HAP-1 (cell line): ENCODE measurements around the gene PPP2R1B.

Source experiments
- DNase-seq, 2 experiments: peaks; one replicate each; pipeline ENCODE4 v3.0.0-alpha.2; 2016 to 2020; ENCODE audit warnings: low spot score in 2 of 2
- H3K27me3 ChIP-seq: fragments of 250-450 bp; sonication (Bioruptor Pico); 2 replicates; pipeline ENCODE4 v1.5.1; 2020; ENCODE audit warnings: low read depth, mild to moderate bottlenecking, moderate library complexity
- H3K36me3 ChIP-seq: fragments of 250-450 bp; sonication (Bioruptor Pico); replicated peaks from 2 replicates; pipeline ENCODE4 v1.5.1; 2020; ENCODE audit warnings: mild to moderate bottlenecking
- H3K4me1 ChIP-seq: fragments of 250-450 bp; sonication (Bioruptor Pico); 2 replicates; pipeline ENCODE4 v1.5.1; 2020; ENCODE audit warnings: mild to moderate bottlenecking
- H3K4me3 ChIP-seq: fragments of 250-450 bp; sonication (Bioruptor Pico); 2 replicates; pipeline ENCODE4 v1.5.1; 2020; ENCODE audit warnings: mild to moderate bottlenecking, moderate library complexity
- H3K9me3 ChIP-seq: fragments of 250-450 bp; sonication (Bioruptor Pico); 2 replicates; pipeline ENCODE4 v1.5.1; 2020; ENCODE audit warnings: mild to moderate bottlenecking, moderate library complexity
- in situ Hi-C: fragments of 300-500 bp; cut with MboI; formaldehyde crosslinking; loops from 3 replicates; pipeline ENCODE4 v1.14.3; 2020; ENCODE audit warnings: low sequenced_read_pairs, inconsistent platforms, mixed read lengths

Gene PPP2R1B

DNA sequence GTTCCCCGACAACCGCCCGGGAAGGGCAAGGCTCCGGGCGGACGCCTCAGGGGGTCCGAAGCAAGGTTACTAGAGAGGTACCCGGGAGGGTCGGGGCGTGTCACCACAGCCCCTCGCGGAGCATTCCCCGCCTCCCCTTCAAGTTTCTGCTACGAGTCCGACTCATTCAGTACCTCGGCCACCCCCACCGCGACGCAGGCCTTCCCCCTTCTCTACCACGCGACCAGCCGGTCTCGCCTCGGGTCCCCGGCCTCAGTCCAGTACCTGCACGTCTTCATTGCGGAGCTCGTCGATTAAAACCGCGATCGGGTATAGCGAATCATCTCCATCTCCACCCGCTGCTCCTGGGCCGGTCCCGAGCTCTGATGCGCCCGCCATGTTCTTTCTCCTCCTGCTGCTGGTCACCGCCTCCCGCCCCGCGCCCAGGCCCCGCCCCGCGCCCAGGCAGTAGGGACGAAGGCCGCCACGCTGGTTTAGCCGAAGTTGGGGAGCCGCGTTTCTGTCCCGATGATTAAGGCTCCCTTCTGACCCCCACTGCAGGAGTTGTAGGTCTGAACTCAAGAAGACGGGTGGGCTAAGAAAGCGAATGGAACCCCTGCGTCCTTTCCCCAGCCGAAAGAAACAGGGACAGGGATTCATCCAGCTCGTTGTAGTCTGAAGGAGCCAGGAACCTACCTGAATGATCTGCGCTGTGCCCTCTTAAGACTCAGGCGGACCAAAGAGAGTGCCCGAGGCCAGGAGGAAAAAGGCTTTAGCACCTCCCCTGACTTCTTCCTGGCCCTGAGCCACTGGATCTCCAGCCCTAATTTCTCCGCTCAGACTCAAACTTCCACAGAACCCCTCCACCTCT lies at the start of gene PPP2R1B:
TSS of gene PPP2R1B (minus strand) at position 406 of the 850 bp plus-strand sequence. CDS start at position 378, 28 bp downstream.
- in situ Hi-C loops, result loop anchor here (5.0 kb wide), 1 partner anchor 164 kb away; the partner anchor contains the start of gene SIK2
- DNase-seq, result peak; percentile 78 to 81
- peaks cover 26% of the 10 kb centered on the region for H3K36me3 ChIP-seq
- peaks cover 17% of the 10 kb centered on the region for H3K4me1 ChIP-seq
- no peaks in the 10 kb centered on the region for H3K27me3 ChIP-seq
- H3K4me3 ChIP-seq, result peak within 1 kb of the TSS; percentile 93
- H3K9me3 ChIP-seq, result no peaks in the 10 kb centered on the region

DNA sequence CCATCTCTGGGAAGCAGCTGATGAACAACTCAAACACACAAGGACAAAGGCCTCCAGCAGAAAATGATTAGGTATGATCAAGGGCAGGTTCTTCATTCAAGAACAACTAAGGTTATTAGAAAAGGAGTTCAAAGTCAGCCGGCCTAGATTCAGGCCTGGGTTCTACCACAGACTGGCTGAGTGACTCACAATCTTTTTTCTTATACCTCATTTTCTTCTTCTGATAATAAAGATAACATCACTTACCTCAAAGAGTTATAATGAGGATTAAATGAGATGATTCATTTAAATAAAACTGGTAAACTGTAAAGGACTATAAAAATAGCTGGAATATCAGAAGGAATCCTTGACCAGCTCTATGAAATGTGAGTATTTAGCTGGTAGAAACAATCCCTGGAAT lies 49.3 kb upstream of the PPP2R1B start:
- H3K27me3 ChIP-seq, result no peaks in the 10 kb centered on the region
- H3K4me1 ChIP-seq, result peaks cover 6% of the 10 kb centered on the region
- in situ Hi-C loops, result loop anchor here (25.0 kb wide), 1 partner anchor 528 kb away; the partner anchor contains the start of gene POU2AF3
- no peaks in the 10 kb centered on the region for H3K9me3 ChIP-seq
- H3K36me3 ChIP-seq, result no peaks in the 10 kb centered on the region
- no peak overlapping the region for H3K4me3 ChIP-seq
- DNase-seq, result no peak

DNA sequence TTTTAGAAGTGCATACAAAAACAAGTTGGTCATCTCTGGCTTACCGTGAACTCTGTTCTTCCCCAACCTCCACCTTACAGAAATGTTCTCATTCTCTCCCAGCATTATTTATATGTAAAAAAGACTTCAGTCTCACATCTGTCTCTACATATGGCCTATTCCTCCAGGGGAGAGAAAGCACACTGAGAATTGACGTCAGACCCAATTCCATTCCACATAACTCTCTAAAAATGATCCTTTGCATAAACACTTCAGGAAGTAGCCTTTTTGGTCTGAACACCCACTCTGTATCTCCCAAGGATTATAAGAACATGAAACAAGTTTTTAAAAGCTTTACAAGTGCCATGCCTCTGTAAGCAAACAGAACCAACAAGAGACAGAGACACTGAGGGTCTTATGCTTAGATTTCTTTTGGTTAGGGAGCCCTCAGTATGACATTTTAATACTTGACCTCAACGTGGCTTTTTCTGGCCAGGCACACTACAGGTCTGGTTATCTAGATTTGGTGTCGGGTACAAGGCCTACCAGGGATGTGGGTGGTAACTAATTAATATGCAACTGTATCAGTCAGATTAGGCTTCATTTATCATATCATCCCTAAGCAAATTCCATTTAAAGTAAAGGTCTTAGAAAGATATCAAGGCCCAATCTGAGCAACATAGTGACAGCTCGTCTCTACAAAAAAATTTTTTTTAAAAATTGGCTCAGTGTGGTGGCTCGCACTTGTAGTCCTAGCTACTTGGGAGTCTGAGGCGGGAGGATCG lies 48.5 kb upstream of the PPP2R1B start:
- no peaks in the 10 kb centered on the region for H3K9me3 ChIP-seq
- H3K4me1 ChIP-seq, result peaks cover 6% of the 10 kb centered on the region
- no peak overlapping the region for H3K4me3 ChIP-seq
- DNase-seq, result peak in 1 of 2 experiments; percentile 21
- H3K36me3 ChIP-seq, result no peaks in the 10 kb centered on the region
- H3K27me3 ChIP-seq, result no peaks in the 10 kb centered on the region
- in situ Hi-C loops, result loop anchor here (25.0 kb wide), 1 partner anchor 527 kb away; the partner anchor contains the start of gene POU2AF3

DNA sequence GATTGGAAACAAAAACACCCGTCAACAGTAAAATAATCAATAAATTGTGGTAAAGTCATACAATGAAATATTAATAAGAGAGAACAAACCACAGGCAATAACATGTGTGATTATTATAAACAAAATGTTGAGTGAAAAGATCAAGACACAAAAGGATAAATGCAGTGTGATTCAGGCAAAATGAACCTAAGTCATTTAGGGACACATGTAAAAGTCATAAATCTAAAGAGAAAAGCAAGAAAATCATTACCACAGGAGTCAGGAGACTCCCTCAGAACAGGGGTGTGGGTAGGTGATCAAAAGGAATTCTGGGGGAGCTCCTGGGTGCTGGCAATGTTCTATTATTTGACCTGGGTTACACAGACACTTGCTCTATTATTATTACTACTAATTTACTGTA lies 47.9 kb upstream of the PPP2R1B start:
- Histone ChIP-seq H3K36me3 (no peaks in the 10 kb centered on the region), H3K4me3 (no peak overlapping the region), H3K27me3 (no peaks in the 10 kb centered on the region), H3K4me1 (peaks cover 6% of the 10 kb centered on the region), H3K9me3 (no peaks in the 10 kb centered on the region)
- no peak for DNase-seq
- in situ Hi-C loops, result loop anchor here (25.0 kb wide), 1 partner anchor 527 kb away; the partner anchor contains the start of gene POU2AF3

DNA sequence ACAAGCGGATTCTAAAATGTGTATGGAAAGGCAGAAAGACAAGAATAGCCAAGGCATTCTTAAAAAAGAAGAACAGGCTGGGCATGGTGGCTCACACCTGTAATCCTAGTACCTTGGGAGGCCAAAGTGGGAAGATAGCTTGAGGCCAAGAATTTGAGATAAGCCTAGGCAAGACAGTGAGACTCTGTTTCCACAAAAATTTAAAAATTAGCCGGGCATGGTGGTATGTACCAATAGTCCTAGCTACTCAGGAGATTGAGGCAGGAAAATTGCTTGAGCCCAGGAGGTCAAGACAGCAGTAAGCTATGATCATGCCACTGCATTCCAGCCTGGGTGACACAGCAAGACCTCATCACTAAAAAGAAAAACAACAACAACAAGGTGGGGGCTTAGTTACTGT lies 46.0 kb upstream of the PPP2R1B start:
- in situ Hi-C loops, result loop anchor here (25.0 kb wide), 1 partner anchor 525 kb away; the partner anchor contains the start of gene POU2AF3
- H3K9me3 ChIP-seq, result no peaks in the 10 kb centered on the region
- DNase-seq, result no peak
- H3K4me1 ChIP-seq, result peaks cover 6% of the 10 kb centered on the region
- H3K27me3 ChIP-seq, result no peaks in the 10 kb centered on the region
- H3K4me3 ChIP-seq, result no peak overlapping the region
- no peaks in the 10 kb centered on the region for H3K36me3 ChIP-seq

DNA sequence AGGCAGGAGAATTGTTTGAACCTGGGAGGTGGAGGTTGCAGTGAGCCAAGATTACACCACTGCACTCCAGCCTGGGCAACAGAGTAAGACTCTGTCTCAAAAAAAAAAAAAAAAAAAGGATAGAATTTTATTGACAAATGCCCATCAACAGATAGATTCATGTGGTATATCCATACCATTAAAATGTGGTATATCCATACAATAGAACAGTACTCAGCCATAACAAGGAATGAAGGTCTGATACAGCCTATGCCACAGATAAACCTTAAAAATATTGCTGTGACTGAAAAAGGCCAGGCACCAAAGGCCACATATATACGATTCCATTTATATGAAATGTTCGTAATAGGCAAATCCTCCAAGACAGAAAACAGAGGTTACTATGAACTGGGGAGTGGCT lies 45.3 kb upstream of the PPP2R1B start:
- DNase-seq, result no peak
- no peaks in the 10 kb centered on the region for H3K27me3 ChIP-seq
- H3K9me3 ChIP-seq, result no peaks in the 10 kb centered on the region
- H3K4me3 ChIP-seq, result no peak overlapping the region
- peaks cover 6% of the 10 kb centered on the region for H3K4me1 ChIP-seq
- no peaks in the 10 kb centered on the region for H3K36me3 ChIP-seq
- in situ Hi-C loops, result loop anchor here (25.0 kb wide), 1 partner anchor 524 kb away; the partner anchor contains the start of gene POU2AF3

DNA sequence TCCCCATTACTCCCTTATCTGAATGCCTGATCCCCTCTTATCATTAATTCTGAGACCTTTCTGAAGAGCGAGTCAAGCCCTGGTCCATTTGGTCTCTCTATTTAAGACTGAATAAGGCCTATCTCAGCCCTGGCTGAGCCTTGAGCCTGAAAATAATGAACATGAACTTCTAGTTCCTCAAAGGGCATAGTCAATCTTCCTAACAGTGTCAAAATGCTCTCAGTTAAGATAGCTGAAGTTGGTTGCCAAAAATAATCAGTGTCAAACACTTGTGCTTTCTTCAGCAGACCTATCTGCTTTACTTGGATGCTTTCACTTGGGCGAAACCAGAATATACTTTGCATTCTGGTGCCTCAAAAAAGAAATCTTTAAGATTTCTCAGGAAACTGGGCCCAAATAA lies 42.6 kb upstream of the PPP2R1B start:
- no peaks in the 10 kb centered on the region; the same call in 1 of the 2 replicates for H3K4me1 ChIP-seq
- H3K27me3 ChIP-seq, result no peaks in the 10 kb centered on the region
- no peak overlapping the region for H3K4me3 ChIP-seq
- no peaks in the 10 kb centered on the region for H3K9me3 ChIP-seq
- no peak for DNase-seq
- in situ Hi-C loops, result loop anchor here (25.0 kb wide), 1 partner anchor 522 kb away; the partner anchor contains the start of gene POU2AF3
- 0 out of 2 replicates have a peak, but pooled peaks cover 3% of the 10 kb centered on the region for H3K36me3 ChIP-seq

DNA sequence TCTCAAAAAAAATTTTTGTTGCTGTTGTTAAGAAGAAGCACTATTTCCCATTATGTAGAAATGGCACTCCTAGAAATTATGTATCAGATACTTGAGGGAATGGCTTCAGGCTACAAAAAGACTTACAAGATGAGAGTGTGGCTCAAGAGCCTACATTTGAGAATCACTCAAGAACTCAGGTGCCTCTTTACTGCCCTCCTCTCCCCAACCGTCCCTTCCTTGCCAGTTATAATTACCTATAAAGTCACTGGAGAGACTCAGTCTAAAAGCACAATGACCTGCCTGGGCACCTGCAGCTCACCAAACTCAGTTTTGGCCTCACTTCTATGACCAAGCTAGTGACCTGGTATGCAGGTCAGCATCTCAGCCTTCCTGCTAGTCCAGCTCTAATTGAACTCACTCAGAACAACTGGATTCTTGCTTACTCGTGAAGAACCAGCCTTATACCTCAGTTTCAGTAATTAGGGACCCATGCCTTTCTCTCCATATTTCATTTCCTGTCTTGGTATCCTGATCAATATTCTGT lies 41.9 kb upstream of the PPP2R1B start:
- H3K27me3 ChIP-seq, result no peaks in the 10 kb centered on the region
- in situ Hi-C loops, result loop anchor here (25.0 kb wide), 1 partner anchor 521 kb away; the partner anchor contains the start of gene POU2AF3
- no peak overlapping the region for H3K4me3 ChIP-seq
- no peaks in the 10 kb centered on the region; the same call in 1 of the 2 replicates for H3K4me1 ChIP-seq
- H3K36me3 ChIP-seq, result 0 out of 2 replicates have a peak, but pooled peaks cover 3% of the 10 kb centered on the region
- no peak for DNase-seq
- H3K9me3 ChIP-seq, result no peaks in the 10 kb centered on the region

DNA sequence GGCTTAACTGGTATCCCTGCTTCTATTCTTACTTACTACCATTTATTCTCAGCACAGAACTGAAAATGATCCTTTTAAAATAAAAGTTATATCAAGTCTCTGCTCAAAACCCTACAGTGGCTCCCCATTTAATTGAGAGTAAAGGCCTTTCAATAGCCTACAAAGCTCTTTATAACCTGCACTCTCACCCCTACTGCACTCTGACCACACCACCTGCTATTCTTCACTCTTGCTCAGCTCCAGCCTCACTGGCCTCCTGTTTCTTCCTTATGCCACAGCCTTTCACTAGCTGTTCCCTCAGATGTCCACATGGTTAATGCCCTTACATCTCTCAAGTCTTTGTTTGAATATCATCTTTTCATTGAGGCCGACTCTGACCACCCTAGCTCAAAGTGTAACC lies 40.9 kb upstream of the PPP2R1B start:
- Histone ChIP-seq H3K36me3 (0 out of 2 replicates have a peak, but pooled peaks cover 3% of the 10 kb centered on the region), H3K27me3 (no peaks in the 10 kb centered on the region), H3K4me1 (no peaks in the 10 kb centered on the region; the same call in 1 of the 2 replicates), H3K9me3 (no peaks in the 10 kb centered on the region), H3K4me3 (no peak overlapping the region)
- no peak for DNase-seq
- in situ Hi-C loops, result loop anchor here (25.0 kb wide), 1 partner anchor 520 kb away; the partner anchor contains the start of gene POU2AF3

DNA sequence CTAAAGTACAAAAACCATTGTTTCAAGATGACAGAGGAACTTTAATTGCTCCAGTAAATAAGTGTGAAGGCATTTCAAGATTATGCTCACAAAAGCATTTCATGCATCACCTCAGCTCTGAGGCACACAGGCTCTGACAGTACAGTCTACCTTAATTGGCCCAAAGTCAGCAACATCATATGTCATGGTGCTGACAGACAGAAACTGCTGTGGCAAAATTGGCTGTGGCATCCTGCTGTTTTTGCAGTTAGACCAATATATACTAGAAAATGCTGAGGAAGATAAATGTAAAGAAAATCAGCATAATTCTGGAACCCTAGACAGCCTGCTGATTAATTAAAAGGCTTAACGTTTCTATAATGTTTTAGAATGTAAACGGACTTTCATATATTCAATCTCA lies 34.9 kb upstream of the PPP2R1B start:
- Histone ChIP-seq H3K36me3 (0 out of 2 replicates have a peak, but pooled peaks cover 3% of the 10 kb centered on the region), H3K9me3 (no peaks in the 10 kb centered on the region), H3K4me3 (no peak overlapping the region), H3K27me3 (no peaks in the 10 kb centered on the region), H3K4me1 (no peaks in the 10 kb centered on the region; the same call in 1 of the 2 replicates)
- in situ Hi-C loops, result loop anchor here (25.0 kb wide), 1 partner anchor 514 kb away; the partner anchor contains the start of gene POU2AF3
- DNase-seq, result no peak

DNA sequence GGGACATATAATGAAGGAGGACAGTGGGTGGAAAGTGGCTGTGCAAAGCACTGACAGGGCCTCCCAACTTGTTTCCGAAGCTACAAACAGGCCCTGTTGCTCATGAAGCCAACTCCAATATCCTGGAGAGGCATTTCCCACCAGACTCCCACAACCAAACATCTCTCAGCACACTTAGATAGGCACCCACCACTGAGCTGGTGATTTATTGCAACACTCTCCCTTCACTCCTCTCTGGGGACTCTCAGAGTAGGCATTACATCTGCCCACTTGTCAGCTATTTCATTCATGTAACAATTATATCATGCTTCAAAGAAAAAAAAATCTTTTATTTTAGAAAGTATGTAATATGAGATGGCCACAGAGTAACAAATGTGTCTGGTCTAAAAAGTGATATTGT lies 32.1 kb upstream of the PPP2R1B start:
- in situ Hi-C loops, result no loop called here

DNA sequence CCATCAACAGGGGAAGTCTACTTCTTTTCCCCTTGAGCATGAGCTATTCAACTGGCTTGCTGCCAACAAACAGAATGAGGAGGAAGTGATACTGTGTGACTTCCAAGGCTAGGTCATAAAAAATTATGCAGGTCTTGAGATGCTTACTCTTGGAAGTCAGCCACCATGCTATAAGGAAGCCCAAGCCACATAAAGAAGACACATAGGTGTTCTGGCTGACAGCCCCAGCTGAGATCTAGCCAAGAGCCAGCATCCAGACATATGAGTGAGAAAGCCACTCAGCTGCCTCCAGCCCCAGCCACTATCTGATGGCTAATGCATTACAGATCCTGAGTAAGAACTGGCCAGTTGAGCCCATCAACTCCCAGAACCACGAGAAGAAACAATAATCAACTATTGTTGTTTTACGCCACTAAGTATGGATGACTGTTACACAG lies 31.0 kb upstream of the PPP2R1B start:
- no peaks in the 10 kb centered on the region; the same call in 1 of the 2 replicates for H3K27me3 ChIP-seq
- no peaks in the 10 kb centered on the region for H3K4me1 ChIP-seq
- H3K4me3 ChIP-seq, result no peak overlapping the region
- H3K36me3 ChIP-seq, result no peaks in the 10 kb centered on the region
- H3K9me3 ChIP-seq, result no peaks in the 10 kb centered on the region
- DNase-seq, result no peak
- in situ Hi-C loops, result no loop called here

More for the DNA sequence above, 32.1 kb upstream of the PPP2R1B start:
- Histone ChIP-seq H3K9me3 (no peaks in the 10 kb centered on the region), H3K4me1 (no peaks in the 10 kb centered on the region), H3K36me3 (no peaks in the 10 kb centered on the region), H3K4me3 (no peak overlapping the region), H3K27me3 (no peaks in the 10 kb centered on the region)
- DNase-seq, result no peak

DNA sequence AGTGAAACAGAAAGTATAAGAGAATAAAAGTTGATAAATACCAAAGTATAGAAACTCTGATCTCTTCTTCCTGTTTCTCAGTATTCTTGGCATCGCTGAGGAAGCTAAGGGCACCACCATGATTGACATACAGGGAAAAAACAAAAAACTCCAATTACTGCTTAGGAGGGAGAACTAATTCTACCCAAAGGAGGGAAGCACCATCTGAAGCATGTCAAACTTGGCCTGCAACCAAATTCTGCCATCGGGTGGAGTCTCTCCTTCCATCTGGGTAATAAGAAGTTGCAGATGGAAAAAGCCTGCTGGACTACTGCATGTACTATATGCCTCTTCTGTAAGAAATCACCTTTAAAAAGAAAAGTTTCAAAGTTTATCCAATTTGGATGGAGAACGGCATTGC lies 30.5 kb upstream of the PPP2R1B start:
- Histone ChIP-seq H3K4me3 (no peak overlapping the region), H3K36me3 (no peaks in the 10 kb centered on the region), H3K4me1 (no peaks in the 10 kb centered on the region), H3K27me3 (no peaks in the 10 kb centered on the region; the same call in 1 of the 2 replicates), H3K9me3 (no peaks in the 10 kb centered on the region)
- in situ Hi-C loops, result no loop called here
- DNase-seq, result no peak
